ENCODE data around the gene PLEKHH3. TPM values are rescaled to one million over a fixed set of nuclear protein-coding genes. Genes with fewer than 3 reads are reported as not detected.

Gene PLEKHH3
- total RNA-seq, 1 donor from 2014 or later, result 19.1 TPM

GRCh38 chr17:42698736-42699414 lies 22.1 kb upstream of the PLEKHH3 start:
- TF ChIP-seq, protein P1, sequence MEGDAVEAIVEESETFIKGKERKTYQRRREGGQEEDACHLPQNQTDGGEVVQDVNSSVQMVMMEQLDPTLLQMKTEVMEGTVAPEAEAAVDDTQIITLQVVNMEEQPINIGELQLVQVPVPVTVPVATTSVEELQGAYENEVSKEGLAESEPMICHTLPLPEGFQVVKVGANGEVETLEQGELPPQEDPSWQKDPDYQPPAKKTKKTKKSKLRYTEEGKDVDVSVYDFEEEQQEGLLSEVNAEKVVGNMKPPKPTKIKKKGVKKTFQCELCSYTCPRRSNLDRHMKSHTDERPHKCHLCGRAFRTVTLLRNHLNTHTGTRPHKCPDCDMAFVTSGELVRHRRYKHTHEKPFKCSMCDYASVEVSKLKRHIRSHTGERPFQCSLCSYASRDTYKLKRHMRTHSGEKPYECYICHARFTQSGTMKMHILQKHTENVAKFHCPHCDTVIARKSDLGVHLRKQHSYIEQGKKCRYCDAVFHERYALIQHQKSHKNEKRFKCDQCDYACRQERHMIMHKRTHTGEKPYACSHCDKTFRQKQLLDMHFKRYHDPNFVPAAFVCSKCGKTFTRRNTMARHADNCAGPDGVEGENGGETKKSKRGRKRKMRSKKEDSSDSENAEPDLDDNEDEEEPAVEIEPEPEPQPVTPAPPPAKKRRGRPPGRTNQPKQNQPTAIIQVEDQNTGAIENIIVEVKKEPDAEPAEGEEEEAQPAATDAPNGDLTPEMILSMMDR (conservative IDR thresholded peaks at IDR 0.05; ENCODE audit: low read depth, low read length), result no peak
- no peak overlapping the region for H3K4me3 ChIP-seq (ENCODE audit: low read depth, low read length)
- no peak for DNase-seq (ENCODE audit: low read depth)

DNA sequence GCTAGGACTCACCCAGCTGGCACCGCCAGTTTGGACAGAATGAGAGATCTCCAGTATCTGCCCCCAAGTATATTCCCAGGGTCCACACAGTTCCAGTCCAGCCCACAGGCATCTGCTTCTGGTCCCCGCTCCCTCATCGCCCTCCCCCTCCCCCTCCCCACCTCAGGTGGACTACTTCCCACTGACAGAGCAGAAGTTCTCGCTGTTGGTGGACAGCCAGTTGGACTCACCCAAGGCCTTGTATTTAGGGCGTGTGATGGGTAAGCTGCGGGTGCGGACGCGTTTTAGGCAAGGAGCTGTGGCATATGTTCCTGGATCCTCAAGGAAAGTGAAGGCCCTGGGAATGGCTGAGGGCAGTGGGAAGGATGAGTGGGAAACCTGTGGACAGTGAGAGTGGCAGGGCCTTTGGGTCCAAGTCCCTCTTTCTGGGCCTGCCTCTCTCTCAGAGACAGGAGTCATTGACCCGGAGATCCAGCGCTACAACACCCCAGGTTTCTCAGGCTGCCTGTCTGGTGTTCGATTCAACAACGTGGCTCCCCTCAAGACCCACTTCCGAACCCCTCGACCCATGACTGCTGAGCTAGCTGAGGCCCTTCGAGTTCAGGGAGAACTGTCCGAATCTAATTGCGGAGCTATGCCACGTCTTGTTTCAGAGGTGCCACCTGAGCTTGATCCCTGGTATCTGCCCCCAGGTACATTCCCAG lies 20.5 kb upstream of the PLEKHH3 start:
- TF ChIP-seq, protein P1 (conservative IDR thresholded peaks at IDR 0.05; ENCODE audit: low read depth, low read length), result no peak
- no peak for DNase-seq (ENCODE audit: low read depth)

GRCh38 chr17:42695500-42695899 lies 18.7 kb upstream of the PLEKHH3 start:
- TF ChIP-seq, protein P1 (conservative IDR thresholded peaks at IDR 0.05; ENCODE audit: low read depth, low read length), result no peak
- DNase-seq (ENCODE audit: low read depth), result no peak
- H3K4me3 ChIP-seq (ENCODE audit: low read depth, low read length), result no peak overlapping the region

More for the DNA sequence above, 20.5 kb upstream of the PLEKHH3 start:
- H3K4me3 ChIP-seq (ENCODE audit: low read depth, low read length), result no peak overlapping the region

GRCh38 chr17:42694524-42694923 lies 17.7 kb upstream of the PLEKHH3 start:
- TF ChIP-seq, protein P1 (conservative IDR thresholded peaks at IDR 0.05; ENCODE audit: low read depth, low read length), result no peak

DNA sequence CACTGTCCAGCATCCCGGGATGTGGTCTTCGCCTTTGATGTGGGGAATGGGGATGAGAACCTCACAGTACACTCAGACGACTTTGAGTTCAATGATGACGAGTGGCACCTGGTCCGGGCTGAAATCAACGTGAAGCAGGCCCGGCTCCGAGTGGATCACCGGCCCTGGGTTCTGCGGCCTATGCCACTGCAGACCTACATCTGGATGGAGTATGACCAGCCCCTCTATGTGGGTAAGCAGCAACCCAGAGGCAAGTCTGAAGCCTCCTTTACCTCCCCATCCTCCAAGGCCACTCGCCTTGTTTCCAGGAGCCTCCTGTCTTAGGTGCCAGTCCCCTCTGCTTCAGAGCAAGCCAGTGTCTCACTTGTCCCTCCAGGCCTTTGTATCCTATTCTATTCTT lies 15.7 kb upstream of the PLEKHH3 start:
- H3K4me3 ChIP-seq (ENCODE audit: low read depth, low read length), result no peak overlapping the region
- no peak for DNase-seq (ENCODE audit: low read depth)
- TF ChIP-seq, protein P1 (conservative IDR thresholded peaks at IDR 0.05; ENCODE audit: low read depth, low read length), result no peak

More at GRCh38 chr17:42694524-42694923, 17.7 kb upstream of the PLEKHH3 start:
- DNase-seq (ENCODE audit: low read depth), result no peak
- no peak overlapping the region for H3K4me3 ChIP-seq (ENCODE audit: low read depth, low read length)

GRCh38 chr17:42691021-42691545 lies 14.3 kb upstream of the PLEKHH3 start:
- no peak for DNase-seq (ENCODE audit: low read depth)
- no peak overlapping the region for H3K4me3 ChIP-seq (ENCODE audit: low read depth, low read length)
- TF ChIP-seq, protein P1 (conservative IDR thresholded peaks at IDR 0.05; ENCODE audit: low read depth, low read length), result no peak
